GM18861 (cell line): Measurements from ENCODE around the gene CPHXL.

Experiments used
- ATAC-seq: cut with Tn5 transposase; IDR thresholded peaks from one replicate; pipeline ENCODE4 v1.9.1; 2021; ENCODE audit not compliant: unreplicated experiment

CPHXL gene

GRCh38 chr16:75702242-75702641, 24.0 kb downstream of the CPHXL start:
- no peak for ATAC-seq

GRCh38 chr16:75701361-75701760, 24.9 kb downstream of the CPHXL start, which contains the start of gene DUXB:
Gene DUXB, minus strand, starts transcription at chr16:75701461. Its CDS starts 43 bp downstream, at chr16:75701418.
- ATAC-seq = no peak

GRCh38 chr16:75697571-75697970, 28.7 kb downstream of the CPHXL start:
- ATAC-seq = no peak

GRCh38 chr16:75695708-75696107, 30.6 kb downstream of the CPHXL start:
- no peak for ATAC-seq

- no peak for ATAC-seq
Measured at GRCh38 chr16:75687361-75687760, 38.9 kb downstream of the CPHXL start.

- ATAC-seq = no peak
Measured at GRCh38 chr16:75682308-75682707, 44.0 kb downstream of the CPHXL start.

GRCh38 chr16:75679366-75679765, 46.9 kb downstream of the CPHXL start:
- ATAC-seq = no peak

GRCh38 chr16:75676909-75677308, 49.4 kb downstream of the CPHXL start, which contains the start of gene CPHXL2:
Gene CPHXL2, minus strand, starts transcription at chr16:75677009. Its CDS starts 10 bp downstream, at chr16:75676999.
- no peak for ATAC-seq

GRCh38 chr16:75667503-75667902, 58.8 kb downstream of the CPHXL start:
- no peak for ATAC-seq
